ENCODE data around the gene HSPB6.
"Not testable (repeated sequence)": the region's sequence is repeated elsewhere in the genome, so short reads cannot be mapped to it uniquely, and the experiment has no call there.

The HSPB6 gene

DNA sequence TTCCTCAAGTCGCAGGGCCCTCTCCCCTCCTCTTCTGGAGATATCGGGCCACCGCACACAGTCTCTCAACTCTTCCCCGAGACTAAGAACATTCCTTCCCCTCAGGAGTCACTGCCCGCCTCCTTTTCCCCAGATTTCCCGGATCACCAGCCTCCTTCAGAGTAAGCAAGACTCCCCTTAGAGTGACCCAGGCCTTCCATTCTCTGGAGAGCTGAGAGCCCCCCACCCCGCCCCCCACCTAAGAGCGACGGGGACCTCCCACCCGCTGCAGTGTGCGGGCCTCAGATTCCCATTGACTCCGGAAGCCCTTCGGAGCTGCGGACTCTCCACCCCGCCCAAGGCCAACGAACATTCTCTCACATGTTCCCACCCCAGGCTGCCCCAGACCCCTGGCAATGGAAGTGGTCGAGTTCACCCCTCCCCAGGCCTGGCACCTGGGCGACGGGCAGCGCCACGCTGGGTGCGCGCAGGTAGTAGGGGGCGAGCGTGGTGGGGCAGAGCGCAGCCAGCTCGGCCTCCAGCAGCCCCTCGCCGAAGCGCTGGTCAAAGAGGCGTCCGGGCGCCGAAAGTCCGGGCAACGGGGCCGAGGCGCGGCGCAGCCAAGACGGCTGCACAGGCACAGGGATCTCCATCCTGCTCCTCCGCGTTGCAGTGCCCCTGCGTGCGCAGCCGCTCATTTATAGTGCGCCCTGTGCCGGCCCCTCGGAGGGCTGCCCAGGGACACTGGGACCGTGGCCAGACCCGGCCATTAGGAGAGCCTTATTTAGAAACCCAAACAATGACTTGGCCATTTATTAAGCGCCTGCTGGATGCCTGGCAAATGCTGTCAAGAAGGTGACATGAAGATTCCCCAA is at the start of gene HSPB6:
TSS of gene HSPB6 (minus strand) at position 653 of the 854 bp plus-strand sequence. CDS start at position 632, 21 bp downstream.
- peak; percentile 86 for DNase-seq

GRCh38 chr19:35806597-35806996 is 49.8 kb upstream of the HSPB6 start:
- DNase-seq = no peak

DNA sequence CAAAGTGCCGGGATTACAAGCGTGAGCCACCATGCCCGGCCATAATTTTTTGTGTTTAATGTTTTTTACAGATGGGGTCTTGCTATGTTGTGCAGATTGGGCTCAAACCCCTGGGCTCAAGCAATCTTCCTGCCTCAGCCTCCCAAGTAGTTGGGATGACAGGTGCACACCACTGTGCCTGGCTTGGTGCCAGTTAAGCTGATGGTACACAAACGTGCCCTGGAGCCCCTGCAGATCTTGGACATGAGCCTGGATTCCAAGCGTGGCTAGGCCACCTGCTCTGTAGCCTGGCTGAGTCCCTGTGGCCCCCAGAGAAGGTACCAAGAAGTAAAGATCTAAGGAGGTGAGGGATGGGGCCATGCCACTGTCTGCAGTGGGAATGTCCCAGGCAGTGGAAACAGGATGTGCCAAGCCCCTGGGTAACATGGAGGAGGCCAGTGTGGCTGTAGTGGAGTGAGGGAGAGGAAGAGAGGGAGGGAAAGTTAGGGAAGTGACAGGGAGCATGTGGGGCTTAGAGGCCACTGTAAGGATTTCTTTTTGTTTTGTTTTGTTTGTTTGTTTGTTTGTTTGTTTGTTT is 48.8 kb upstream of the HSPB6 start:
- no peak for DNase-seq

GRCh38 chr19:35801828-35802227 is 45.0 kb upstream of the HSPB6 start:
- no peak for DNase-seq

DNA sequence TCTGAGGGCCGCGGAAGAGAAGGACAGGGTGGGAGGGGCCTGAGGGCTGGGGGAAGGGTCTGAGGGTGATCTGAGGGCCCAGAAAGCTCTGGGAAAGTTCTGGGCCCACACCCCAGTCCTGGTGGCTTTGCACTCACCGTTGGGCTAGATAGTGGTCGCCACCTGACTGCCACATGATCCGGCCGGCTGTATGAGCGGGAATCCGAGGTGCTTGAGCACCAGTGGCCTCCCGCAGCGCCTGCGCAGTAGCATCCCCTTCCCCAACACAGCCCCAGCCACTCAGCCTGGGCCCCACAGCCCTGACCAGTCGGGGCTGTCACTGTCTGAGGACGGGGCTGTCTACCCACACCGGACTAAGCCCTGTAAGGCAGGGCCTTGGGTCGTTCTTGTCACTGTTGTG is 40.8 kb upstream of the HSPB6 start:
- no peak for DNase-seq

- no peak for DNase-seq
These were observed 40.1 kb upstream of the HSPB6 start for GRCh38 chr19:35796645-35797542.

DNA sequence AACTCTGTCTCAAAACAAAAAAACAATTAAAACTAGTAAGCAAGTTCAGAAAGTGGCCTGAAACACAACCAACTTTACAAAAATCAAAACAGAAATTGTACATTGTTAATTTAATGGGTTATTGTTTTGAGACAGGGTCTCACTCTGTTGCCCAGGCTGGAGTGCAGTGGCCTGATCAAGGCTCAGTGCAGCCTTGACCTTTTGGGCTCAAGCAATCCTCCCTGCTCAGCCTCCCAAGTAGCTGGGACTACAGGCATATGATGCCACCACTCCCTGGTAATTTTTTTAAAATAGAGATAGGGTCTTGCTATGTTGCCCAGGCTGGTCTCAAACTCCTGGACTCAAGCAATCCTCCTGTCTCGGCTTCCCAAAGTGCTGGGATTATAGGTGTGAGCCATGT is 38.7 kb upstream of the HSPB6 start:
- not testable (repeated sequence) for DNase-seq

DNA sequence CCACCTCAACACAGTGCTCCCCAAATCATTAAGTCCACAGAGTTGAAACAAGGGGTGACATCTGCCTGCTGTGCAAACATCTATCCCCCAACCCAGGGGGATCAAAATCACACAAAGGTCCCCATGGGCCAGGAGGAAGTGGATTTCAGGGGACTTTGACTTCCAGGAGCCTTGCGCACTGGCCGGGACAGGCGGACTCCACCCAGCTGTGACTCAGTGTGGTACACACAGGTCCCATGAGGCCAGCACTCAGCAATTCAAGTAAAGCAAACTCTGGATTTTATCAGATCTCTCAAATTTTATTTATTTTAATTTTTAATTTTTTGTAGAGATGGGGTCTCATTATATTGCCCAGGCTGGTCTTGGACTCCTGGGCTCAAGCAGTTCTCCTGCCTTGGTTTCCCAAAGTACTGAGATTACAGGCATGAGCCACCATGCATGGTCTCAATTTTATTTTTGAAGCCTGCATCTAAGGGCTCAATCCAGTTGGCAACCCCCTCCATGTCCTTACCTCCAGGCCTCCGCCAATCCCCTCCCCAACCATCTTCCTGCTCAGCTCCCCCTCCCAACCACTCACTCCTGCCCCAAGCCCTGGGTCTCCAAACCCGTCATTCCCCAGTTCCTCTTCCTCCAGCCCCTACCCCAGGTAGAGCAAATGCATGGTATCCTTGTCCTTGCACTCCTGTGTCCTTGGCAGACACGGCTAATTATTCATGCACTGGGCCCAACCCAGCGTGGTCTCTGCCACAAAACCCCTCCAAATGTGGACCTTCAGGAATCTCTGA is 36.7 kb upstream of the HSPB6 start:
- no peak for DNase-seq

GRCh38 chr19:35792888-35793287 is 36.1 kb upstream of the HSPB6 start:
- DNase-seq = no peak

DNA sequence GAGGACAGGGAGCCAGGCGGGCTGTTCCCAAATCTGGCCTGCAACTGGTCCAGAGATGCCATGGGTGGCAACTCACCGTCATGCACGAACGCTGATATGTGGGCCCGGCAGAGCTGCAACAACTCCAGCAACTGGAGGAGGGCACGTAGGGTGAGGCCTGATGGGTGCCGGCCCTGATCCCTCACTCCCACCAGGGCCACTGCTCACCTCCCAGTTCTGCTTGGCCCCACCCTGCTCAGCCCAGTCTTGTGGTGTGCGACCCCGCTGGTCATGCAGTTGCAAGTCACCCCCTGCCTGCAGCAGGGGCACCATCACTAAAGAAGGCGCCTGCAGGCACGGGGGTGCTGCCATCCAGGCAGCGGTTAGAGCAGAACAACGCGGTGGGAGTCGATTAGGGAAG is 35.5 kb upstream of the HSPB6 start:
- DNase-seq = no peak

DNA sequence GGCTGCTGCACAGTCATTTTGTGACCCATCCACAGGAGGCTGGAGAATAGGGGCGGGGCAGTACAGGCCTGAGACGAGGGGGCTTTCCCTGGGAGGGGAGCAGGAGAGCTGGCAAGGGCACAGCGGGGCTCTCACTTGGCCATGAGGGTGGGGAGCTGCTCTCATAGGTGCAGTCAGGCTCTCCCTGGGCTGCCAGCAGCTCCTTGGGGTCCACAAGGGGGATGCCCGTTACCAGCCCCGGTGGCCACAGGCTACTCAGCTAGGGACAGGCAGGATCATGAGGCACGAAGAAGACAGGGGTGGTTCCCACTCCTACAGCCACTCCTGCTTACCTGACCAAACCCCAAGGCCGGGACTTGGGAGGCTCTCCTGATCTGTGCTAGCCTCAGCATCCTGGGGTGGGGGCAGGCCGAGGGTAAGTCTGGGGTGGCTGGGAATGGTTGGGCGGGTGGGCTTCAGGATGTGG is 35.0 kb upstream of the HSPB6 start:
- no peak for DNase-seq

- no peak for DNase-seq
These were observed 34.4 kb upstream of the HSPB6 start for GRCh38 chr19:35790981-35791813.

- no peak for DNase-seq
These were observed 33.4 kb upstream of the HSPB6 start for GRCh38 chr19:35789978-35790944.

- DNase-seq = no peak
These were observed 32.6 kb upstream of the HSPB6 start for GRCh38 chr19:35789195-35789977.

DNA sequence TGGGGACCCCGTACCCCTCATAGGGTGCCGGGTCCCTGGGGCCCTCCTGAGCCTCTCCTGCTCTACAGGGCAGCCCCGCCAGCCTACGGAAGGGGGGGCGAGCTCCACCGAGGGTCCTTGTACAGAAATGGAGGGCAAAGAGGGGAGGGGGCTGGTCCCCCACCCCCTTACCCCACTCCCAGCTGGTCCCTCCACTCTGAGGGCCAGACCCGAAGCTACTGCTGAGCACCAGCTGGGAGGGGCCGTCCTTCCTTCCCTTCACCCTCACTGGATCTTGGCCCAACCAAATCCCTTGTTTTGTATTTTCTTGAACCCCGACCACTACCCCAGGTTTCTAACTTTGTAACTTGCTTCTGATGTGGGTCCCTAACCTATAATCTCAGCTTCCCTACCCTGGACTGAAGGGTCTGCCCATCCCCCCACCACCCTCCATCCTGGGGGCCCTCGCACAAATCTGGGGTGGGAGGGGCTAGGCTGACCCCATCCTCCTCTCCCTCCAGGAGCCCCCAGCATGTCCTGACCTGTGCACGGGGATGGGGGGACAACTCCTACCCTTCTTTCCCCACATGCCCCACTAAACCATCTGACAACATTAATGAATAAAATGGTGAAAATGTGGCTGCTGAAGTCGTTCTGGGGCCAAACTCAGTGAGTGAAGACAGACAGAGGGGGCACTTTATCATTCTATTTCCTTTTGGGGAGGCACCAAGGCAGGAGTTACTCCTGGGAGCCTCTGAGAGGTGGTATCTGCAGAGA is 31.6 kb upstream of the HSPB6 start:
- no peak for DNase-seq

DNA sequence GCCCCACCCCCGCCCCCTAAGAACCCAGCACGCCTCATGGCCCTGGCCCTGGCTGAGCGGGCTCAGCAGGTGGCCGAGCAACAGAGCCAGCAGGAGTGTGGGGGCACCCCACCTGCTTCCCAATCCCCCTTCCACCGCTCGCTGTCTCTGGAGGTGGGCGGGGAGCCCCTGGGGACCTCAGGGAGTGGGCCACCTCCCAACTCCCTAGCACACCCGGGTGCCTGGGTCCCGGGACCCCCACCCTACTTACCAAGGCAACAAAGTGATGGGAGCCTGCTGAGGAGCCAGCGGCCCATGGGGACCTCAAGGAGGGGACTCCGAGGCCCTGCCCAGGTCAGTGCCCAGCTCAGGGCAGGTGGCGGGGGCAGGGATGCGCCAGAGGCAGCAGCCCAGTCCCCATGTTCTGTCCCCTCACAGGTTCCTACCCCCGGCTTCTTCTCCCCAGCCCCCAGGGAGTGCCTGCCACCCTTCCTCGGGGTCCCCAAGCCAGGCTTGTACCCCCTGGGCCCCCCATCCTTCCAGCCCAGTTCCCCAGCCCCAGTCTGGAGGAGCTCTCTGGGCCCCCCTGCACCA is 30.5 kb upstream of the HSPB6 start:
- no peak for DNase-seq

GRCh38 chr19:35786299-35787160 is 29.7 kb upstream of the HSPB6 start:
- DNase-seq = no peak

GRCh38 chr19:35785339-35785627 is 28.5 kb upstream of the HSPB6 start:
- no peak for DNase-seq
